H9 (cell line): ENCODE data around the gene BEST3. TPM values are rescaled to one million over a fixed set of nuclear protein-coding genes. Genes with fewer than 3 reads are reported as not detected.

Experiments
- DNase-seq: peaks from one replicate; pipeline ENCODE4 v3.0.0-alpha.2; 2017
- H2AFZ ChIP-seq: one replicate; pipeline ENCODE4 v1.6.1; 2013; ENCODE audit warnings: mild to moderate bottlenecking, low read length, control low read depth, moderate library complexity
- H2AK5ac ChIP-seq: 2 replicates; pipeline ENCODE4 v1.6.1; 2013; ENCODE audit warnings: low read length, control low read depth, mixed read lengths; ENCODE audit not compliant: insufficient read length
- H2BK120ac ChIP-seq: one replicate; pipeline ENCODE4 v1.6.1; 2013; ENCODE audit warnings: low read depth, mild to moderate bottlenecking, low read length, control low read depth, inconsistent platforms; ENCODE audit not compliant: poor library complexity, severe bottlenecking
- H2BK12ac ChIP-seq: 2 replicates; pipeline ENCODE4 v1.6.1; 2013; ENCODE audit warnings: low read length, control low read depth, mixed read lengths, low read depth; ENCODE audit not compliant: insufficient read length
- H2BK15ac ChIP-seq: 2 replicates; pipeline ENCODE4 v1.6.1; 2013; ENCODE audit warnings: low read depth, low read length, control low read depth
- H2BK20ac ChIP-seq: one replicate; pipeline ENCODE4 v1.6.1; 2013; ENCODE audit warnings: low read depth, mild to moderate bottlenecking, low read length, control low read depth, inconsistent platforms; ENCODE audit not compliant: poor library complexity, severe bottlenecking
- H2BK5ac ChIP-seq: 2 replicates; pipeline ENCODE4 v1.6.1; 2013; ENCODE audit warnings: low read length, control low read depth, mixed read lengths; ENCODE audit not compliant: insufficient read length
- H3K14ac ChIP-seq: 2 replicates; pipeline ENCODE4 v1.6.1; 2013; ENCODE audit warnings: low read length, control low read depth; ENCODE audit not compliant: insufficient read depth
- H3K18ac ChIP-seq: 2 replicates; pipeline ENCODE4 v1.6.1; 2013; ENCODE audit warnings: low read depth, mild to moderate bottlenecking, mixed read lengths, low read length, control low read depth; ENCODE audit not compliant: insufficient read length
- H3K23ac ChIP-seq: 2 replicates; pipeline ENCODE4 v1.6.1; 2013; ENCODE audit warnings: low read length, control low read depth, mixed read lengths, low read depth; ENCODE audit not compliant: insufficient read length
- H3K23me2 ChIP-seq: 2 replicates; pipeline ENCODE4 v1.6.1; 2013; ENCODE audit warnings: low read depth, mild to moderate bottlenecking, mixed read lengths, low read length, control low read depth; ENCODE audit not compliant: insufficient read length, poor library complexity, severe bottlenecking
- H3K27ac ChIP-seq: 2 replicates; pipeline ENCODE4 v1.5.1; 2013; ENCODE audit warnings: low read length, control low read depth, mixed read lengths, low read depth; ENCODE audit not compliant: insufficient read length
- H3K27me3 ChIP-seq: 2 replicates; pipeline ENCODE4 v1.6.1; 2013; ENCODE audit warnings: low read length, control low read depth, inconsistent platforms; ENCODE audit not compliant: insufficient read depth
- H3K4ac ChIP-seq: 2 replicates; pipeline ENCODE4 v1.6.1; 2013; ENCODE audit warnings: low read depth, mild to moderate bottlenecking, control low read depth, inconsistent platforms, low read length, moderate library complexity
- H3K4me1 ChIP-seq: 2 replicates; pipeline ENCODE4 v1.6.1; 2013; ENCODE audit warnings: low read length, control low read depth, inconsistent platforms; ENCODE audit not compliant: insufficient read depth
- H3K4me2 ChIP-seq: 2 replicates; pipeline ENCODE4 v1.6.1; 2013; ENCODE audit warnings: low read length, control low read depth, mixed read lengths; ENCODE audit not compliant: insufficient read length, insufficient read depth
- H3K56ac ChIP-seq: 2 replicates; pipeline ENCODE4 v1.6.1; 2013; ENCODE audit warnings: low read depth, mild to moderate bottlenecking, mixed read lengths, low read length, control low read depth; ENCODE audit not compliant: insufficient read length
- H3K79me1 ChIP-seq: 2 replicates; pipeline ENCODE4 v1.6.1; 2013; ENCODE audit warnings: low read depth, mild to moderate bottlenecking, moderate library complexity, low read length, control low read depth, inconsistent platforms; ENCODE audit not compliant: insufficient read depth, poor library complexity, severe bottlenecking
- H3K79me2 ChIP-seq: 2 replicates; pipeline ENCODE4 v1.6.1; 2013; ENCODE audit warnings: low read length, control low read depth, inconsistent platforms; ENCODE audit not compliant: insufficient read depth
- H3K9ac ChIP-seq: 2 replicates; pipeline ENCODE4 v1.6.1; 2013; ENCODE audit warnings: low read length, control low read depth, mixed read lengths; ENCODE audit not compliant: insufficient read length; ENCODE audit errors: extremely low read depth
- H3K9me3 ChIP-seq: one replicate; pipeline ENCODE4 v1.6.1; 2013; ENCODE audit warnings: low read depth, low read length, inconsistent platforms; ENCODE audit not compliant: control insufficient read depth
- H3T11ph ChIP-seq: one replicate; pipeline ENCODE4 v1.6.1; 2013; ENCODE audit warnings: mild to moderate bottlenecking, low read length, control low read depth, inconsistent platforms
- H4K20me1 ChIP-seq: one replicate; pipeline ENCODE4 v1.6.1; 2013; ENCODE audit not compliant: control insufficient read depth, insufficient read length, insufficient read depth
- H4K5ac ChIP-seq: 2 replicates; pipeline ENCODE4 v1.6.1; 2013; ENCODE audit warnings: low read depth, mild to moderate bottlenecking, mixed read lengths, low read length, control low read depth; ENCODE audit not compliant: insufficient read length
- H4K8ac ChIP-seq: replicated peaks from 2 replicates; pipeline ENCODE4 v1.6.1; 2013; ENCODE audit warnings: low read length, control low read depth, mixed read lengths, low read depth; ENCODE audit not compliant: insufficient read length
- H4K91ac ChIP-seq: 2 replicates; pipeline ENCODE4 v1.6.1; 2013; ENCODE audit warnings: low read depth, mild to moderate bottlenecking, moderate library complexity, mixed read lengths, low read length, control low read depth; ENCODE audit not compliant: insufficient read length
- H3K27ac Mint-ChIP-seq, 3 experiments: 2 replicates in 2 of 3; 3 replicates in 1 of 3; pipeline ENCODE4 v1.8.0; 2020 to 2021; ENCODE audit warnings: mixed read lengths in 3 of 3, mild to moderate bottlenecking in 1 of 3, moderate library complexity in 1 of 3
- H3K27me3 Mint-ChIP-seq: 2 replicates; pipeline ENCODE4 v1.8.0; 2021; ENCODE audit warnings: low read depth, mild to moderate bottlenecking, moderate library complexity, mixed read lengths
- H3K36me3 Mint-ChIP-seq, 3 experiments: 2 replicates in 2 of 3; 3 replicates in 1 of 3; pipeline ENCODE4 v1.8.0; 2020 to 2021; ENCODE audit warnings: low read depth in 3 of 3, mixed read lengths in 3 of 3; ENCODE audit not compliant: insufficient read depth in 1 of 3
- H3K4me1 Mint-ChIP-seq, 2 experiments: 2 replicates each; pipeline ENCODE4 v1.8.0; 2020; ENCODE audit warnings: mixed read lengths in 2 of 2
- H3K4me3 Mint-ChIP-seq, 2 experiments: 2 replicates in 1 of 2; 3 replicates in 1 of 2; pipeline ENCODE4 v1.8.0; 2020 to 2021; ENCODE audit warnings: mild to moderate bottlenecking in 2 of 2, mixed read lengths in 2 of 2, moderate library complexity in 1 of 2
- H3K9me3 Mint-ChIP-seq, 2 experiments: 2 replicates in 1 of 2; 3 replicates in 1 of 2; pipeline ENCODE4 v1.8.0; 2020; ENCODE audit warnings: mild to moderate bottlenecking in 2 of 2, mixed read lengths in 2 of 2, moderate library complexity in 1 of 2
- WGBS: extraction: QIAGEN DNeasy Blood & Tissue Kit; methylation state at CpG from one replicate; pipeline ENCODE4 v1.1.7; 2013; ENCODE audit warnings: missing lambda C conversion rate, low lambda C conversion rate, mixed read lengths; ENCODE audit not compliant: insufficient read length; ENCODE audit errors: extremely low coverage; 5-methylcytosine and 5-hydroxymethylcytosine counted together
- total RNA-seq: library from RNA; stranded (reverse); gene quantifications from 2 replicates; pipeline ENCODE4 v1.2.1, GENCODE V29; 2021
- TF ChIP-seq, protein P1 (sequence below): fragments of 200-600 bp; sonication (generic); conservative IDR thresholded peaks from 3 replicates; pipeline ENCODE4 v1.8.0; 2021; ENCODE audit warnings: antibody characterized with exemption, mild to moderate bottlenecking

BEST3 gene
- total RNA-seq, 1 experiment from 2014 or later: 0.42 TPM

DNA sequence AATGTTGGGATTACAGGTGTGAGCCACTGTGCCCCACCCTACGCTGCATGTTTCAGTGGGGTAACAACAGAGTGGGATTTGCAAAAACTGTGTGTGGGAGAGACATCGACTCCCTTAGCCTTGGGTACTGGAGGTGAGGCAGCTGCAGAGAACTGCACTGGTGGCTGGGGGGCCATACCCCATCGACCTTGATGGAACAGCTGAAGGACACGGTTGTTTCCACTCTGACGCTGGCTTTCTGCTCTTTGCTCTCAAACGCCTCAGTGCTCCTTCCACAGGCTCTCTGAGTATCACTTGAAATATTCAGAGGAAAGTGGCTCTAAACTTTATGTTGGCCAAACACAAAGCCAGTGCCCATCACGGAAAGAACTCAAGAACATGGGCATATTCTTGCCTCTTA lies 57.6 kb downstream of the BEST3 start:
- Histone ChIP-seq H3K9ac (no peak overlapping the region), H3K14ac (no peak overlapping the region), H4K20me1 (no peaks in the 10 kb centered on the region), H3K79me2 (no peaks in the 10 kb centered on the region), H3K23me2 (no peaks in the 10 kb centered on the region), H3T11ph (no peak overlapping the region), H3K4me1 (no peaks in the 10 kb centered on the region), H3K56ac (no peak overlapping the region), H3K18ac (no peak overlapping the region), H4K91ac (no peak overlapping the region), H2BK12ac (no peak overlapping the region), H2BK20ac (no peak overlapping the region), H3K27me3 (no peaks in the 10 kb centered on the region), H2BK15ac (no peak overlapping the region), H3K27ac (no peak overlapping the region), H3K79me1 (no peaks in the 10 kb centered on the region), H3K4me2 (no peak overlapping the region), H2AK5ac (no peak overlapping the region), H4K8ac (no peak overlapping the region), H3K4ac (no peak overlapping the region), H2BK5ac (no peak overlapping the region), H2BK120ac (no peak overlapping the region), H4K5ac (no peak overlapping the region), H3K23ac (no peak overlapping the region), H3K9me3 (no peaks in the 10 kb centered on the region), H2AFZ (no peak overlapping the region)
- H3K36me3 Mint-ChIP-seq: no peaks in the 10 kb centered on the region
- H3K27ac Mint-ChIP-seq: no peak overlapping the region
- no peaks in the 10 kb centered on the region; the same call in 1 of the 2 replicates for H3K27me3 Mint-ChIP-seq
- H3K4me3 Mint-ChIP-seq: no peak overlapping the region
- TF ChIP-seq, protein P1, sequence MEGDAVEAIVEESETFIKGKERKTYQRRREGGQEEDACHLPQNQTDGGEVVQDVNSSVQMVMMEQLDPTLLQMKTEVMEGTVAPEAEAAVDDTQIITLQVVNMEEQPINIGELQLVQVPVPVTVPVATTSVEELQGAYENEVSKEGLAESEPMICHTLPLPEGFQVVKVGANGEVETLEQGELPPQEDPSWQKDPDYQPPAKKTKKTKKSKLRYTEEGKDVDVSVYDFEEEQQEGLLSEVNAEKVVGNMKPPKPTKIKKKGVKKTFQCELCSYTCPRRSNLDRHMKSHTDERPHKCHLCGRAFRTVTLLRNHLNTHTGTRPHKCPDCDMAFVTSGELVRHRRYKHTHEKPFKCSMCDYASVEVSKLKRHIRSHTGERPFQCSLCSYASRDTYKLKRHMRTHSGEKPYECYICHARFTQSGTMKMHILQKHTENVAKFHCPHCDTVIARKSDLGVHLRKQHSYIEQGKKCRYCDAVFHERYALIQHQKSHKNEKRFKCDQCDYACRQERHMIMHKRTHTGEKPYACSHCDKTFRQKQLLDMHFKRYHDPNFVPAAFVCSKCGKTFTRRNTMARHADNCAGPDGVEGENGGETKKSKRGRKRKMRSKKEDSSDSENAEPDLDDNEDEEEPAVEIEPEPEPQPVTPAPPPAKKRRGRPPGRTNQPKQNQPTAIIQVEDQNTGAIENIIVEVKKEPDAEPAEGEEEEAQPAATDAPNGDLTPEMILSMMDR: no peak
- H3K4me1 Mint-ChIP-seq: no peaks in the 10 kb centered on the region
- no peak for DNase-seq
- whole genome bisulfite sequencing: no CpG with 5 or more reads among the region's 7 CpGs
- no peaks in the 10 kb centered on the region for H3K9me3 Mint-ChIP-seq
